GM21619 (cell line): ENCODE measurements around the gene COBL.

Source experiments
- ATAC-seq: cut with Tn5 transposase; IDR thresholded peaks from one replicate; pipeline ENCODE4 v1.9.1; 2021; ENCODE audit not compliant: unreplicated experiment

The COBL gene

DNA sequence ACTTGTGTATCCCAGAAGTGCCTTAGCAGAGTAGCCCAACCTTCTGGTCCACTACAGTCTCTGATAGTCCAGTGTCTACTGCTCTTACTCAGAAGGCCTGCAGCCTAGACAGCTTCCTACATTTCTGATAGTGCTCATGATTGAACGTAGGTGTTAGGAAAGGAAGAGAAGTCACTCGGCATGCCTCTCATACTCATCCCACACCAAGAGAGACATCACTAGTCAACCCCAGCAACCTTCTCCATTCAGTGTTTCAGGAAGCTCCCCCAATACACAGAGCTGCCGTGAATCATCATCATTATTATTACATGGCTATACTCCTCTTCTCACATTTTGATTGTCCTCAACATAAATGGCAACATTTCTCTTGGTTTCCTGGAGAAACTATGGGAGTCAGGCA is 166.4 kb downstream of the COBL start:
- ATAC-seq: no peak

- no peak for ATAC-seq
Measured at GRCh38 chr7:51148216-51148615, 168.4 kb downstream of the COBL start.

DNA sequence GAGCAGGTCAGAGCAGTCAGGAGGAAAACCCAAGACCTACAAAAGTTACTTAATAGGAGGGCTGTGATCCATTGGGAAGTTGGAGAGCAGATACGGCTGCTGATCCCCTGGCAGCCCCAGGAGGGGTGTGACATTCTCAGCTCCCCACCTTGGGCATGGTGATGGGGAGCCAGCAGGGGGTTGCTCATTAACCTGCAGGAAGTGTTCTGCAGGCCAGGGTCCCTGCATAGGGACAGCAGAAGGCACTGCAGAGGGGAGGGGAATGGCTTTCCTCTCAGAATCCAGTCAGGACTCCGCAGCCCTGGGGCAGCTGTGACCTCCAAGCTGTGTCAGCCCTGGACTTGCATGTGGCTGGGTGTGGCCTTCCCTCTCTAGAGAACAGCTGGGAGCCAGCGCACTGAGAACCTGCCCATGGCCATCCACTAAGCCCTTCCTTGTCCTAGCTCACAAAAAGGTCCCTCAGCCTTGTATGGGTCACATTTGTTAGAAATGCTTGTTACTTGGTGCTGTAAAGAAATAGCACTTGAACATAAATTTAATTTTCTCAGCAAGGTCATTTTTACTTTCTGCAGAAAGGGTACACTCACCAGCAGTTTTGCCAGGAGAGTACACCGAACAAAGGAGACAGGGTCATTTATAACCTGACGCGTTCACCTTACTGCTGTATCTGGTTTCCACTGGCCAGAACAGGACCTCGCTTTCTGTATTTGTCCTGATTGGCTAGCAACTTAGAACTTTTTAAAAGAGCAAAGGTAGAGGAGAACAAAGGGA is 169.6 kb downstream of the COBL start:
- ATAC-seq: no peak

DNA sequence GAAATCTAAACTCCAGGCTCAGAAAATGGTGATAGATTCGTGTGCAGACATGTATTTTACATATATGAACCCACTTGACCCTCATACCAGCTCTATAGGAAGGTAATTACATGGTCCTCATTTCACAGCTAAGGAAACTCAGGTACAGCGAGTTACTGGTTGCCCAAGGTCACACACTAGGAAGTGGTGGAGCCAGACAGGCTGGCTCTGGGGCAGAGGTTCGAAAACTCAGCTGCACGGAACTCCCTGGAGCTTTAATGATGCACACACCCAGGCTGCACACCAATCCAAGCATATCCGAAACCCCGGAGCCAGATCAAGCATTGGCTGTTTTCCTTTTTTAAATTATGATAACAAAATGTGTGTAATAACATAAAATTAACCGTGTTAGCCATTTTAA is 172.4 kb downstream of the COBL start:
- no peak for ATAC-seq

GRCh38 chr7:51142741-51143385 is 173.7 kb downstream of the COBL start:
- no peak for ATAC-seq

DNA sequence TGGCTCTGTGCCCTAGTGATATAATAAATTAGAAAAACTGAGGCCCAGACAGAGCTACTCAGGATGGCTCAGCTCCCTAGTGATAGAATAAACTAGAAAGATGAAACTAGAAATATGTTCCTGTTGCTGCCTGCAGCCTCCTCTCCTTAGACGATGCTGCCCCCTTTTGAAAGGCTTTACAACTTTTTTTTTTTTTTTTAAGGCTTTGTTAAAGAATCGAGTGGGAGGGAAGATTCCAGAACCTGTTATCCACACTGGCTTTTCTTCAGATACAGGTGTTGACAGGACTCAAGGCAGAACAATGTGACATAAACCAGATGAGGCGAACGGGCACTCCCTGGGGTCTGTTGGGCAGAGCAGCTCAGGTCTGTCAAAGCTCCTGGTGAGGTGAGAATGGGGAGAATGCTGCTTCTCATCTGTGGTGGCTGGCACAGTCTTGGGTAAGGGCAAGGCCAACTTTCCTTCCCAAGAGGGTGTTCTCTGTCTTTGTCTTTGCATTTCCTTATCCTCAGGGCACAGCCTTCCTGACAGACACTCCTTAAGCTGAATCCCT is 175.1 kb downstream of the COBL start:
- ATAC-seq: no peak

DNA sequence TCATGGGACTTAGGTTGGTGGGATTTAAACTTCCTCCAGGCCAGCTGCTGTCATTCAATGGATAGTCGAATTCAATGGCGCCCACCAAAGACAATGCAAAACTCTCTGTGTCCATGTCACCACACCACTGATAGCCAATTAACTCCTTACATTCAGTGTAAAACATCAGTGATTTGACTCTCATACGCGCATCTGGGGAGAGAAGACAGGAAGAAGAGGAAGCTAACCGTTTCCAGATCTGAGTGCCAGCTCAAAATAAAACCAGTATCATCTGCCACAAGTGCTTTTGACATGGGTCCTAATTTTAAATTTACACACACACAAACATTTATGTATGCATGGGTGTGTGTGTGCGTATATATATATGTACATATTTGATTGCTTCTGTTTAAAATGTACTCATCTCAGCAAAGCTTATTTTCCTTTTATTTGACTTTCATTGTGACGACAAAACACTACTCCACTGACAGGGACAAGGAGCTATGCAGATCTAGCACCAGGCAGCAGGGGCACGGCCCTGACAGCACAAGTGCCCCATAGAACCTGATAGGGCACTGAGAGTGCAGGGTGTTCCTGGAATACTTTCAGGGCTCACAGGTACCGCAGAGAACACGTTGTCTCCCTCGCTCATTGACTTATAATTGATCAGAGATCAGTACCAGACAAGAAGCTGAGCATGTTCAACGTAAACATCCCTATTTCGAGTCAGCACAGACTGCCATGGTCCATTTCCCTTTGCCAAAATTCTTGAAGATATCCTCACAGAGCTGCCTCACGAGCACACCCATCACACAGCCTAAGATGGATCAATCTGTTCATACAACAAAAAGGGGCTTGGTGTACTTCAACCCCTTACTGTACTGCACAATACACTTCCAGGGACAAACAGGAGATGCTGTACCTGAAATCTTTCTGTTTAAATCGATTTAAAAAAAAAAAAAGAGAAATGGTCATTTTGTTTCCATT is 176.1 kb downstream of the COBL start:
- ATAC-seq: no peak

DNA sequence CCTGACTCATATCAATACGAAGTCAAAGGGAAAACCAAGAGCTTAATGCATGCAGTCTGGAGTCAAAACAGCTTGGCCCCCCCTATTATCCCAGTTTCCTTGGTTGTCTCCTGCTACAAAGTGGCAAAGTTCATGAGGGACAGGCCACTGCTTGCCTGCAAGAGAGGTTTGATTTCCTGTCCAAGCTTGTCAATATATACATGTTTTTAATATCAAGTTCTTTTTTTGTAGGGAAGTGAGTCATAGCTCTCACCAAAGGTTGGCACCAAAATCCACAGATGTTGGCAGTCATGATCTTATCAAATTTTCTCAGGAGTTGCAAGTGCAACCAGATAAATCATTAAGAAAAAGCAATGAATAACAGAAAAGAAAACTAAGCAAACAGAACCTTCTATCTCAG is 176.8 kb downstream of the COBL start:
- ATAC-seq: no peak

GRCh38 chr7:51138123-51139085 is 178.2 kb downstream of the COBL start:
- no peak for ATAC-seq

DNA sequence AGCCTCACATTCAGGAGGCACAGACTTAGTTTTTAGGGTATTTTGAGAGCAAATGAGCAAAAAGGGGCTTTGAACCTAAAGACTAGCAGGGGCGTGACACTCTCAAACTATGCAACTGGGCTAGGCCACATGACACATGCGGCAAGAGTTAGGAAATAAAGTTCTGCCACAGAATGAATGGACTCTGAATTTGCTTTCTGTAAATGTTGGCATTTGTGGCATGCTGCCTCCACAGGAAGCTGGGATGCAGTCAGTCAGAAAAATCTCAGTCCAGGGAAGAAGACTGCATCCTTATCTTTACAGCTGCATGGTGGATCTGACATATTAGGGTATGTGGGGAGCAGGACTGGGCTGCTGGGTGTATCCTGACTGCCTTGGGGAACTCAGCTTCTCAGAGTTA is 181.0 kb downstream of the COBL start:
- no peak for ATAC-seq

GRCh38 chr7:51134013-51134441 is 182.6 kb downstream of the COBL start:
- no peak for ATAC-seq

GRCh38 chr7:51132661-51133060 is 183.9 kb downstream of the COBL start:
- no peak for ATAC-seq

- ATAC-seq: no peak
Measured at GRCh38 chr7:51129527-51130472, 186.8 kb downstream of the COBL start.

GRCh38 chr7:51128545-51129435 is 187.8 kb downstream of the COBL start:
- no peak for ATAC-seq

DNA sequence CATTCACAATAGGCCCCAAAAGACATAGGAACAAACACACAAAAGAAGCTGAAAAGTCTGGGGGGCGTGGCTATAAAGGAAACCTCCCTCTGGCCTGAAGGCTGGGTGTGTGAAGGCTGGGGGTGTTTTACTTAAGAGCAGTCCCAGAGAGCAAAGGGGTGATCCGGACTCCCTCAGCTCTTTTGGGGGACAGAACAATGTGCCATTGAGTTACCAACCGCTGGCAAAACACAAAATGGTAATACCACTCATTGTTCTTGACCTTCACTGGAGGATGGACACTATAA is 189.0 kb downstream of the COBL start:
- ATAC-seq: no peak

GRCh38 chr7:51126813-51127617 is 189.6 kb downstream of the COBL start:
- ATAC-seq: no peak

DNA sequence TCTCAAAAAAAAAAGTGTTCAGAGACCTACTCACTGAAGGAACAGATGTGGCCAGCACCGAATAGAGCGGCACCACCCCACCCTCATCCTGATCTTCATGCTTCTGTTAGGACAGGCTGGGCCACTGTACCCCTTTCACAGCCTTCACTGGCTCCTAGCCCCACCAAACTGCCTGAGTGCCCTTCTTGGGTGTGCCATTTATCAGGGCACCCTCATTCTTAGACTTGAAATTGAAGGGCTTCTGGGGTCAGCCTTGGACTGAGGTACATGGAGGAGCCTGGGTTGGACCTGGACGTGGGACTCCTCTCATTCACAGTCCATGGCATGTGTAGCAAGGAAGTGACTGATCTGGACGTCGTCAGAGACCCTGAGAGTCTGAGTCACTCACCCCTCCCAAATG is 190.3 kb downstream of the COBL start:
- ATAC-seq: no peak
